ENCODE data around the gene IL1R2.

GRCh38 chr2:101980368-101980767 lies 11.4 kb upstream of the IL1R2 start:
- TF ChIP-seq YY1 (tag by site-specific recombination; IDR thresholded peaks at IDR 0.05) (no peak), SCRT1 (tag by site-specific recombination; IDR thresholded peaks at IDR 0.05; ENCODE audit: borderline replicate concordance) (no peak), ZNF10 (tag by site-specific recombination; IDR thresholded peaks at IDR 0.05) (no peak), ZNF629 (tag by site-specific recombination; IDR thresholded peaks at IDR 0.05) (no peak)
- TF ChIP-seq, protein P1, sequence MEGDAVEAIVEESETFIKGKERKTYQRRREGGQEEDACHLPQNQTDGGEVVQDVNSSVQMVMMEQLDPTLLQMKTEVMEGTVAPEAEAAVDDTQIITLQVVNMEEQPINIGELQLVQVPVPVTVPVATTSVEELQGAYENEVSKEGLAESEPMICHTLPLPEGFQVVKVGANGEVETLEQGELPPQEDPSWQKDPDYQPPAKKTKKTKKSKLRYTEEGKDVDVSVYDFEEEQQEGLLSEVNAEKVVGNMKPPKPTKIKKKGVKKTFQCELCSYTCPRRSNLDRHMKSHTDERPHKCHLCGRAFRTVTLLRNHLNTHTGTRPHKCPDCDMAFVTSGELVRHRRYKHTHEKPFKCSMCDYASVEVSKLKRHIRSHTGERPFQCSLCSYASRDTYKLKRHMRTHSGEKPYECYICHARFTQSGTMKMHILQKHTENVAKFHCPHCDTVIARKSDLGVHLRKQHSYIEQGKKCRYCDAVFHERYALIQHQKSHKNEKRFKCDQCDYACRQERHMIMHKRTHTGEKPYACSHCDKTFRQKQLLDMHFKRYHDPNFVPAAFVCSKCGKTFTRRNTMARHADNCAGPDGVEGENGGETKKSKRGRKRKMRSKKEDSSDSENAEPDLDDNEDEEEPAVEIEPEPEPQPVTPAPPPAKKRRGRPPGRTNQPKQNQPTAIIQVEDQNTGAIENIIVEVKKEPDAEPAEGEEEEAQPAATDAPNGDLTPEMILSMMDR (tag by site-specific recombination; IDR thresholded peaks at IDR 0.05) = no peak

Data from HEK293 (cell line).